ENCODE results near the gene SYNDIG1.

DNA sequence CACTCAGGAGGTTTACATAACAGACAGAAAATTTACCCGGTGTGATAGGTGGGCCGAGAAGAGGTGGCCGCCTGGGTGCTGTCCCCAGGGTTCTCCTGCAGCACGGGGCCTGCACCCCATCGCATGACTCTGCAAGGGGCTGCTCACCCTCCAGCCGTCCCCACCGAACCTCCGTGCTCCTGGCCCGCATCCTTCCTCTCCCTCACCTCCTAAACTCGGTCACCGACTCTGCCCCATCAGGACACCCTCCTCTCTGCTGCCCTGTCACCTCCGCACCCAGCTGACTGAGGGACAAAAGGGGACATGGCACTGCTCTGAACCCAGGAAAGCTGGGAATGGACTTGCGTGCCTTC lies 147.6 kb downstream of the SYNDIG1 start:
- TF ChIP-seq, protein P1, sequence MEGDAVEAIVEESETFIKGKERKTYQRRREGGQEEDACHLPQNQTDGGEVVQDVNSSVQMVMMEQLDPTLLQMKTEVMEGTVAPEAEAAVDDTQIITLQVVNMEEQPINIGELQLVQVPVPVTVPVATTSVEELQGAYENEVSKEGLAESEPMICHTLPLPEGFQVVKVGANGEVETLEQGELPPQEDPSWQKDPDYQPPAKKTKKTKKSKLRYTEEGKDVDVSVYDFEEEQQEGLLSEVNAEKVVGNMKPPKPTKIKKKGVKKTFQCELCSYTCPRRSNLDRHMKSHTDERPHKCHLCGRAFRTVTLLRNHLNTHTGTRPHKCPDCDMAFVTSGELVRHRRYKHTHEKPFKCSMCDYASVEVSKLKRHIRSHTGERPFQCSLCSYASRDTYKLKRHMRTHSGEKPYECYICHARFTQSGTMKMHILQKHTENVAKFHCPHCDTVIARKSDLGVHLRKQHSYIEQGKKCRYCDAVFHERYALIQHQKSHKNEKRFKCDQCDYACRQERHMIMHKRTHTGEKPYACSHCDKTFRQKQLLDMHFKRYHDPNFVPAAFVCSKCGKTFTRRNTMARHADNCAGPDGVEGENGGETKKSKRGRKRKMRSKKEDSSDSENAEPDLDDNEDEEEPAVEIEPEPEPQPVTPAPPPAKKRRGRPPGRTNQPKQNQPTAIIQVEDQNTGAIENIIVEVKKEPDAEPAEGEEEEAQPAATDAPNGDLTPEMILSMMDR (conservative IDR thresholded peaks at IDR 0.05; ENCODE audit: low read length) = no peak
- TF ChIP-seq EZH2phosphoT487 (IDR thresholded peaks at IDR 0.05; ENCODE audit: borderline replicate concordance, low read depth, low read length) = no peak
